Testis (tissue), 2 donors: ENCODE measurements around the gene ETS1.

ENCODE experiments used
- POLR2A ChIP-seq: fragments of 450-650 bp; IDR thresholded peaks from one replicate; pipeline ENCODE4 v1.6.1; 2017; ENCODE audit warnings: antibody characterized with exemption, mild to moderate bottlenecking, moderate library complexity
- TF ChIP-seq, protein P1 (sequence below), 3 experiments: fragments of 450-650 bp in 2 of 3; fragments of 200-600 bp in 1 of 3; sonication (generic) in 1 of 3; IDR thresholded peaks; one replicate each; pipeline ENCODE4 v1.5.1; 2016 to 2019; ENCODE audit warnings: antibody characterized with exemption in 3 of 3, mild to moderate bottlenecking in 2 of 3, moderate library complexity in 1 of 3

DNA sequence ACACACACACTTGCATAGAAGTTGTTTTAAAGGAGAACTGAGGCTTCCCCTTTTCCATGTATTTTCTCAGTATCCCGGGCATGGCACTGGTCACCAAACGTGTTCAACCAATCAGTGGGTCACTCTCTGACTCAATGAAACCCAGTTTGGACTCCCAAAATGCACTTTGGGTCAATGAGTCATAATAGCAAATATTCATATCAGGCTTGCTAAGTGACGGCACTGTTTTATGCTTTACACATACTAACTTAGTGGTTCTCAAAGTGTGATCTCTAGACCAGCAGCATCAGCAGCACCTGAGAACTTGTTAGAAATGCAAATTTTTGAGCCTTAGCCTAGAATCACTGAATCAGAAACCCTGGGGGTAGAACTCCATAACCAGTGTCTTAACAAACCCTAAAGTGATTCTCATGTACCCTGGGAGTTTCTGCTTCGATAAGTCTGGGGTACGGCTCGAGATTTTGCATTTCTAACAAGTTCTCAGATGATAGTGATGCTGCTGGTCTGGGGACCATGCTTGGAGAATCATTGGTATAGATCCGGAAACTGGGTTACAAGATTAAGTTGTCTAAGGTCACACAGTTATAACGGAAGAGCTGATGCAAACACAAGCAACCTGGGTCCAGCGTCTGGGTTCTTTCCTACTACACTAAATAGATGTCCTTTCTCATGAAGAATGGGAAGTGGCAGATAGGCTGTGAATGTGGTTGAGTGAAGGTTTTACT, 35.6 kb downstream of the ETS1 start:
- TF ChIP-seq, protein P1, sequence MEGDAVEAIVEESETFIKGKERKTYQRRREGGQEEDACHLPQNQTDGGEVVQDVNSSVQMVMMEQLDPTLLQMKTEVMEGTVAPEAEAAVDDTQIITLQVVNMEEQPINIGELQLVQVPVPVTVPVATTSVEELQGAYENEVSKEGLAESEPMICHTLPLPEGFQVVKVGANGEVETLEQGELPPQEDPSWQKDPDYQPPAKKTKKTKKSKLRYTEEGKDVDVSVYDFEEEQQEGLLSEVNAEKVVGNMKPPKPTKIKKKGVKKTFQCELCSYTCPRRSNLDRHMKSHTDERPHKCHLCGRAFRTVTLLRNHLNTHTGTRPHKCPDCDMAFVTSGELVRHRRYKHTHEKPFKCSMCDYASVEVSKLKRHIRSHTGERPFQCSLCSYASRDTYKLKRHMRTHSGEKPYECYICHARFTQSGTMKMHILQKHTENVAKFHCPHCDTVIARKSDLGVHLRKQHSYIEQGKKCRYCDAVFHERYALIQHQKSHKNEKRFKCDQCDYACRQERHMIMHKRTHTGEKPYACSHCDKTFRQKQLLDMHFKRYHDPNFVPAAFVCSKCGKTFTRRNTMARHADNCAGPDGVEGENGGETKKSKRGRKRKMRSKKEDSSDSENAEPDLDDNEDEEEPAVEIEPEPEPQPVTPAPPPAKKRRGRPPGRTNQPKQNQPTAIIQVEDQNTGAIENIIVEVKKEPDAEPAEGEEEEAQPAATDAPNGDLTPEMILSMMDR (IDR thresholded peaks at IDR 0.05): no peak
- TF ChIP-seq POLR2A: no peak
